Measurements from ENCODE around the gene ICAM1.

Gene ICAM1

DNA sequence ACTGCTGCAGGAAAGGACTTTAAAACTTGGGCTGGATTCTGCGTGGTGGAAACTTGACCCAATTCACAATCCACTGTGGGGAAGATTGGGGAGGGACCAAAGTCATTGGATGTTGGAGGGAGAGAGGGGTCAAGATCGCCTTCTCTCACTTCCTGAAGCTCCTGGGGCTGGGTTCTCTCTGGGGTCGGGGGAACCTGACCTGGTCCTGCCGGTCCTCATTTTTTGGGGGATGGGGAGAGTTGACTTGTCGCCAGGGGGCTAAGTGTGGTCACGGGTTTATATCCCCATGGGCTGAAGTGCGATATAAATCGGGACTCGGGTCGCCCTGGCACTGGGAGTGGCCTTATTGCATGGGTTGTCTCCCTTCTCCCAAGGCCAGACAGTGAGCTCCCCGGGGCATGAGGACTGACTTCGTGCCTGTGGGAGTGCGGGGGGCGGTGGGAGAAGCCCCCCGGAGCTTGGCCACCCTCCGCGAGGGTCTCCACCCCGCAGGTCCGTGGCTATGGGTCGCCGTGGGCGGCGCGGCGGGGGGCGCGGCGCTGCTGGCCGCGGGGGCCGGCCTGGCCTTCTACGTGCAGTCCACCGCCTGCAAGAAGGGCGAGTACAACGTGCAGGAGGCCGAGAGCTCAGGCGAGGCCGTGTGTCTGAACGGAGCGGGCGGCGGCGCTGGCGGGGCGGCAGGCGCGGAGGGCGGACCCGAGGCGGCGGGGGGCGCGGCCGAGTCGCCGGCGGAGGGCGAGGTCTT lies 25.1 kb downstream of the ICAM1 start:
- no peaks in the 10 kb centered on the region for H3K36me3 ChIP-seq (ENCODE audit: insufficient read depth, low read length)
- WGBS, result 2% methylated on average over 58 of the region's 58 CpGs
- H3K4me1 ChIP-seq (ENCODE audit: insufficient read depth, low read length), result no peaks in the 10 kb centered on the region; the same call in 1 of the 2 replicates
- H3K9ac ChIP-seq (ENCODE audit: low read depth, low read length), result no peak overlapping the region
- no peaks in the 10 kb centered on the region for H3K9me3 ChIP-seq (ENCODE audit: insufficient read depth, low read depth, low read length)
- H3K27ac ChIP-seq (ENCODE audit: low read depth, low read length), result no peak overlapping the region
- peak overlapping the region; percentile 35 for H3K4me3 ChIP-seq (ENCODE audit: low read length)
- H3K27me3 ChIP-seq (ENCODE audit: insufficient read depth, low read length), result peaks cover 76% of the 10 kb centered on the region

GRCh38 chr19:10299545-10300458 lies 28.9 kb downstream of the ICAM1 start:
- WGBS, result 79% methylated on average over 14 of the region's 14 CpGs
- Histone ChIP-seq H3K9ac (ENCODE audit: low read depth, low read length) (no peak overlapping the region), H3K36me3 (ENCODE audit: insufficient read depth, low read length) (peaks cover 7% of the 10 kb centered on the region; the same call in 1 of the 2 replicates), H3K27ac (ENCODE audit: low read depth, low read length) (no peak overlapping the region), H3K9me3 (ENCODE audit: insufficient read depth, low read depth, low read length) (no peaks in the 10 kb centered on the region), H3K4me1 (ENCODE audit: insufficient read depth, low read length) (no peaks in the 10 kb centered on the region; the same call in 1 of the 2 replicates), H3K27me3 (ENCODE audit: insufficient read depth, low read length) (peaks cover 39% of the 10 kb centered on the region), H3K4me3 (ENCODE audit: low read length) (no peak overlapping the region)

DNA sequence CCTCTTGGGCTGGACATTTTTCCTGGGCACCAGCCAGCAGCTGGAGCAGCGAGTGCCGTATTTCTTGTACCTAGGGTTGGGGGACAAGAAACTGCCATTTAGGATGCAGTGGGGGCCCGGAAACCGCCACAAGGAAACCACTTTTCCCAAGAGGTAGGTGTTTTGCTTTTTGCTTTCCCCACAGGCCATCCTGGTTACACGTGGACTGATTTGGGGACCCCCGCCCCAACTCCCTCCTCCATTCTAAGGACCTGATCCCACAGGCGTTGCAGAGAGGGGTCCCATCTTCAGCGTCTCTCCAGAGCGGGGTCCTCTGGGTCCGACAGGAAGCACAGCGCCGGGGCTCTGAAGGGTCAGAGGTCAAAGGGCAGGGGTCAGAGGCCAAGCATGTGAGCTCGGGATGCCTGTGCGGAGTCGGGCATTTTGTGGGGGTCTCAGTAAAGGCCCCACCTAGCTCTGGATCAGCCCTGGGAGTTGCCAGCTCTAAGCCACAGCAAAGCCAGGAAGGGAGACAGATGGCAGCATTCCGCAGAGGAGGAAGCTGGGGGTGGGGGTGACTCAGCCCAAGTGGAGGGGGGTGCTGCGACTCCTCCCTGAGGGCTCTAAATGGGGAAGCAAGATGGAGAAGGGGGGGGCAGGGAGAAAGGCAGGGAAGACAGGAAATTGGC lies 34.4 kb downstream of the ICAM1 start:
- peaks cover 14% of the 10 kb centered on the region for H3K36me3 ChIP-seq (ENCODE audit: insufficient read depth, low read length)
- no peaks in the 10 kb centered on the region for H3K9me3 ChIP-seq (ENCODE audit: insufficient read depth, low read depth, low read length)
- no peak overlapping the region for H3K4me3 ChIP-seq (ENCODE audit: low read length)
- no peaks in the 10 kb centered on the region for H3K4me1 ChIP-seq (ENCODE audit: insufficient read depth, low read length)
- no peaks in the 10 kb centered on the region for H3K27me3 ChIP-seq (ENCODE audit: insufficient read depth, low read length)
- 92% methylated on average over 17 of the region's 17 CpGs for WGBS
- no peak overlapping the region for H3K27ac ChIP-seq (ENCODE audit: low read depth, low read length)
- no peak overlapping the region for H3K9ac ChIP-seq (ENCODE audit: low read depth, low read length)

GRCh38 chr19:10306327-10306726 lies 35.4 kb downstream of the ICAM1 start:
- no peaks in the 10 kb centered on the region for H3K4me1 ChIP-seq (ENCODE audit: insufficient read depth, low read length)
- no peak overlapping the region for H3K9ac ChIP-seq (ENCODE audit: low read depth, low read length)
- peaks cover 15% of the 10 kb centered on the region for H3K36me3 ChIP-seq (ENCODE audit: insufficient read depth, low read length)
- WGBS, result 92% methylated on average over 2 of the region's 5 CpGs
- no peak overlapping the region for H3K4me3 ChIP-seq (ENCODE audit: low read length)
- H3K9me3 ChIP-seq (ENCODE audit: insufficient read depth, low read depth, low read length), result no peaks in the 10 kb centered on the region
- no peaks in the 10 kb centered on the region for H3K27me3 ChIP-seq (ENCODE audit: insufficient read depth, low read length)
- no peak overlapping the region for H3K27ac ChIP-seq (ENCODE audit: low read depth, low read length)

- WGBS, result 94% methylated on average over 24 of the region's 24 CpGs
- no peak within 1 kb of the TSS for H3K27ac ChIP-seq (ENCODE audit: low read depth, low read length)
- H3K4me1 ChIP-seq (ENCODE audit: insufficient read depth, low read length), result no peaks in the 10 kb centered on the region
- H3K27me3 ChIP-seq (ENCODE audit: insufficient read depth, low read length), result no peaks in the 10 kb centered on the region
- H3K9ac ChIP-seq (ENCODE audit: low read depth, low read length), result no peak within 1 kb of the TSS
- no peaks in the 10 kb centered on the region for H3K9me3 ChIP-seq (ENCODE audit: insufficient read depth, low read depth, low read length)
- H3K4me3 ChIP-seq (ENCODE audit: low read length), result no peak within 1 kb of the TSS
- H3K36me3 ChIP-seq (ENCODE audit: insufficient read depth, low read length), result peaks cover 12% of the 10 kb centered on the region
These were observed 38.5 kb downstream of the ICAM1 start, which contains the start of gene ZGLP1 for GRCh38 chr19:10309423-10309822. TSS of gene ZGLP1 (minus strand) at chr19:10309815.

DNA sequence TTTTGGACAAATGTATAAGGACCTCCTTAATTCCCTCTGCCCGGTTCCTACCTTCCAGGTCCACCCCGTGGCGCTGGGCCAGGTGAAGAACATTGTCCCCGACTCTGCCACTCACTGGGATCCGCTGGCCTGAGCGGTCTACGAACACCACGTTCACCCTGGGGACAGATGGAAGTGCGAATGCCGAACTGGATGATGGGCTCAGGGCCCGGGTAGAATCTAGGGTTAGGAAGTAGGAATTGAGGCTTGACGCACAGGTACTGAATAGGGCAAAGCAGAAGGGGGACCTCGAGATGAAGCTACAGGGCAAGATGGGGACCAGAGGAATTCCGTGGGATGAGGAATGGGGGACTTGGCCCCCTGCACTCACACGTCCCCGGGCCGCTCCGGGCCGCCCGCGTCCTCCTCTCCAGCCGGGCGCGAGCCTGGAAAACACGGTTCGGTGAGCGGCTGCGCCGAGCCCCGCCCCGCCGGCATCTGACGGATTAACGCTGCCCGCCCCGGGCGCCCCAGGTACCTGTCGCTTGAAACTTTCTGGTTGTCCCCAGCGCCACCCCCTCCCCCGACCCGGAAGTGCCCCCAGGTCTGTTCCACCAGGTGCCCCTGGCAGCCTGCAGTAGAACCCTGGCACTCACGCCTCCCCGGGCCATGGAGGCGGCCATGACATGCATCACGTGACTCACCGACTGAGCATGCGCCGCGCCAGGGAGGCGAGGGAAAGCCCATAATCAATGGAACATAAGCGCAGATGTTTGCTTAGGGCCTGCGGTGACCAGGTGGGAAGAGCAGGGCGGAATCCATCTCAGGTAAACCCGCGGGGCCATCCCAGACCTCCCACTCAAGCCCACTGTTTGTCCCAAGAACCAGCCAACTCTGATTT lies 44.7 kb downstream of the ICAM1 start, which contains the start of gene FDX2:
TSS of gene FDX2 (minus strand) at position 681 of the 880 bp plus-strand sequence. CDS start at position 662, 19 bp downstream.
- Histone ChIP-seq H3K27ac (ENCODE audit: low read depth, low read length) (peak within 1 kb of the TSS; percentile 71; the same call in 1 of the 2 replicates), H3K9me3 (ENCODE audit: insufficient read depth, low read depth, low read length) (no peaks in the 10 kb centered on the region), H3K27me3 (ENCODE audit: insufficient read depth, low read length) (no peaks in the 10 kb centered on the region), H3K4me3 (ENCODE audit: low read length) (peak within 1 kb of the TSS; percentile 75), H3K36me3 (ENCODE audit: insufficient read depth, low read length) (peaks cover 32% of the 10 kb centered on the region), H3K4me1 (ENCODE audit: insufficient read depth, low read length) (peaks cover 6% of the 10 kb centered on the region; the same call in 1 of the 2 replicates), H3K9ac (ENCODE audit: low read depth, low read length) (peak within 1 kb of the TSS; percentile 74)
- WGBS, result 2% methylated on average over 55 of the region's 55 CpGs

- Histone ChIP-seq H3K4me3 (ENCODE audit: low read length) (peak overlapping the region; percentile 75; the same call in 1 of the 2 replicates), H3K9ac (ENCODE audit: low read depth, low read length) (no peak overlapping the region), H3K4me1 (ENCODE audit: insufficient read depth, low read length) (peaks cover 6% of the 10 kb centered on the region; the same call in 1 of the 2 replicates), H3K27me3 (ENCODE audit: insufficient read depth, low read length) (no peaks in the 10 kb centered on the region), H3K27ac (ENCODE audit: low read depth, low read length) (peak overlapping the region; percentile 71; the same call in 1 of the 2 replicates), H3K9me3 (ENCODE audit: insufficient read depth, low read depth, low read length) (no peaks in the 10 kb centered on the region), H3K36me3 (ENCODE audit: insufficient read depth, low read length) (peaks cover 40% of the 10 kb centered on the region)
- 86% methylated on average over 19 of the region's 19 CpGs for WGBS
These were observed 45.5 kb downstream of the ICAM1 start for GRCh38 chr19:10316229-10317044.

DNA sequence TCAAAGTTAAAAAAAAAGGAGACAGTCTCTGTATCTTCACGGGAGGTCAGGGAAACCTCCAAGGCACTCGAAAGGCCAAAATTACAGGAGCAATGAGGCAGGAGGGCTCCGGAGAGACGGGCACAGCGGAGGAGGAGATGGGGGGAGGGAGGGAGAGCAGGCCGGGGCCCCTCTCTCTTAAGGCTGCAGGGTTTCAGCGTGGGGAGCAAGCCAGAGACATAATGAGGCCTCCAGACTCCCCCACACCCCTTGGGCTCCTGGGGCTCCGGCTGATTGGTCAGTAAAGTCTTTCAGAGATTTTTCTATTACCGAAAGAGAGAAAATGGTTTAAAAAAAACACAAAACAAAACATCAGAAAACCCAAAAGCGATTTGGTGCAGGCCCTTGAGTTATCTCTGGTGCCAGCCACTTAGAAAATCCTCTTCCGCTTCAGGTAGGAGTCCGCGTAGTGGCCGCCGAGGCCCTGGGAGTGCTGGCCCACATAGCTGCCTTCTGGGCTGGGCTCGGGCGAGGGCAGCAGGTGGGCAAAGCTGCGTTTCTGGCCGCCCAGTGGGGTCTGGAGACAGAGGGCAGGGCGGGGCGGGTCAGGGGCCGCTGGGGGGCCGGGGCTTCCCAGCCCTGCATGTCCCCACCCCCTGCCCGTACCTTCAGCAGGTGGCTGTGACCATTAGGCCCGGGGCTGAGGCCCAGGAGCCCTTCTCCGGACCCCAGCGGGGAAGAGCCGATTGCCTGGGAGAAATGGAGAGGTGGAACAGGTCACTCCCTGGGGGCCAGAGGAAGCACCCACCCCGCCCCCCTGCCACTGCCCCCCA lies 46.3 kb downstream of the ICAM1 start:
- peaks cover 48% of the 10 kb centered on the region for H3K36me3 ChIP-seq (ENCODE audit: insufficient read depth, low read length)
- H3K27ac ChIP-seq (ENCODE audit: low read depth, low read length), result no peak overlapping the region
- no peaks in the 10 kb centered on the region for H3K27me3 ChIP-seq (ENCODE audit: insufficient read depth, low read length)
- no peak overlapping the region for H3K9ac ChIP-seq (ENCODE audit: low read depth, low read length)
- 95% methylated on average over 27 of the region's 29 CpGs for WGBS
- H3K9me3 ChIP-seq (ENCODE audit: insufficient read depth, low read depth, low read length), result no peaks in the 10 kb centered on the region
- no peak overlapping the region for H3K4me3 ChIP-seq (ENCODE audit: low read length)
- peaks cover 6% of the 10 kb centered on the region; the same call in 1 of the 2 replicates for H3K4me1 ChIP-seq (ENCODE audit: insufficient read depth, low read length)

- WGBS, result 95% methylated on average over 15 of the region's 15 CpGs
- no peak overlapping the region for H3K9ac ChIP-seq (ENCODE audit: low read depth, low read length)
- H3K4me1 ChIP-seq (ENCODE audit: insufficient read depth, low read length), result peaks cover 6% of the 10 kb centered on the region; the same call in 1 of the 2 replicates
- H3K27me3 ChIP-seq (ENCODE audit: insufficient read depth, low read length), result no peaks in the 10 kb centered on the region
- no peak overlapping the region for H3K4me3 ChIP-seq (ENCODE audit: low read length)
- H3K36me3 ChIP-seq (ENCODE audit: insufficient read depth, low read length), result peaks cover 55% of the 10 kb centered on the region
- no peak overlapping the region for H3K27ac ChIP-seq (ENCODE audit: low read depth, low read length)
- no peaks in the 10 kb centered on the region for H3K9me3 ChIP-seq (ENCODE audit: insufficient read depth, low read depth, low read length)
These were observed 47.0 kb downstream of the ICAM1 start for GRCh38 chr19:10317857-10318462.

Measured in HUES64 (cell line).